OCI-LY1 (cell line): ENCODE measurements around the gene KSR1.

Experiments
- H2AFZ ChIP-seq: fragments of 200-600 bp; sonication (generic), shearing (Covaris generic); 2 replicates; pipeline ENCODE4 v1.6.0; 2014; ENCODE audit warnings: antibody characterized with exemption, mild to moderate bottlenecking, low read length
- H3F3A ChIP-seq: fragments of 200-600 bp; sonication (generic), shearing (Covaris generic); 2 replicates; pipeline ENCODE4 v1.6.0; 2014; ENCODE audit warnings: mild to moderate bottlenecking, antibody characterized with exemption, low read length, moderate library complexity; ENCODE audit not compliant: insufficient read depth
- H3K27ac ChIP-seq: fragments of 200-600 bp; sonication (generic); 2 replicates; pipeline ENCODE4 v1.5.1; 2014; ENCODE audit warnings: low read length, mixed run types, mild to moderate bottlenecking, low read depth; ENCODE audit not compliant: poor library complexity, severe bottlenecking
- H3K27me3 ChIP-seq: fragments of 200-600 bp; sonication (generic); 2 replicates; pipeline ENCODE4 v1.6.0; 2014; ENCODE audit warnings: antibody characterized with exemption, mild to moderate bottlenecking, low read length, moderate library complexity; ENCODE audit not compliant: insufficient read depth
- H3K36me3 ChIP-seq: fragments of 200-600 bp; sonication (generic); 2 replicates; pipeline ENCODE4 v1.6.1; 2014; ENCODE audit warnings: mild to moderate bottlenecking, antibody characterized with exemption, low read length, moderate library complexity, mixed read lengths; ENCODE audit not compliant: insufficient read depth
- H3K4me1 ChIP-seq: fragments of 200-600 bp; sonication (generic); 2 replicates; pipeline ENCODE4 v1.5.1; 2014; ENCODE audit warnings: mild to moderate bottlenecking, low read length, moderate library complexity; ENCODE audit not compliant: insufficient read depth, severe bottlenecking
- H3K4me2 ChIP-seq: fragments of 200-600 bp; sonication (generic), shearing (Covaris generic); 2 replicates; pipeline ENCODE4 v1.6.1; 2014; ENCODE audit warnings: low read length
- H3K4me3 ChIP-seq: fragments of 200-600 bp; sonication (generic); 2 replicates; pipeline ENCODE4 v1.5.1; 2014; ENCODE audit warnings: low read length, low read depth, mild to moderate bottlenecking, mixed read lengths; ENCODE audit not compliant: poor library complexity, severe bottlenecking
- H3K79me2 ChIP-seq: fragments of 200-600 bp; shearing (Covaris generic); 2 replicates; pipeline ENCODE4 v1.6.1; 2016; ENCODE audit warnings: mixed run types, low read length, mixed read lengths; ENCODE audit not compliant: insufficient read depth
- H3K9ac ChIP-seq: fragments of 200-600 bp; sonication (generic), shearing (Covaris generic); 2 replicates; pipeline ENCODE4 v1.6.1; 2014; ENCODE audit warnings: mild to moderate bottlenecking, low read length, mixed read lengths
- H3K9me2 ChIP-seq: fragments of 200-600 bp; sonication (generic), shearing (Covaris generic); 2 replicates; pipeline ENCODE4 v1.6.1; 2014; ENCODE audit warnings: low read depth, mild to moderate bottlenecking, low read length, mixed read lengths
- H3K9me3 ChIP-seq: fragments of 200-600 bp; shearing (Covaris generic); 2 replicates; pipeline ENCODE4 v1.6.1; 2014; ENCODE audit warnings: low read length, mixed read lengths
- H4K20me1 ChIP-seq: fragments of 200-600 bp; sonication (generic), shearing (Covaris generic); 2 replicates; pipeline ENCODE4 v1.6.0; 2016; ENCODE audit warnings: mild to moderate bottlenecking, low read length; ENCODE audit not compliant: insufficient read depth
- EZH2 ChIP-seq: fragments of 200-600 bp; sonication (generic), shearing (Covaris generic); IDR thresholded peaks from 2 replicates; pipeline ENCODE4 v1.8.0; 2017; ENCODE audit warnings: borderline replicate concordance, mixed run types, mild to moderate bottlenecking, antibody characterized with exemption, low read length, moderate library complexity, mixed read lengths
- TF ChIP-seq, protein P1 (sequence below): fragments of 200-600 bp; sonication (generic), shearing (Covaris generic); IDR thresholded peaks from 2 replicates; pipeline ENCODE4 v1.5.1; 2017; ENCODE audit warnings: mild to moderate bottlenecking, antibody characterized with exemption, low read length, moderate library complexity, mixed read lengths

Gene KSR1

DNA sequence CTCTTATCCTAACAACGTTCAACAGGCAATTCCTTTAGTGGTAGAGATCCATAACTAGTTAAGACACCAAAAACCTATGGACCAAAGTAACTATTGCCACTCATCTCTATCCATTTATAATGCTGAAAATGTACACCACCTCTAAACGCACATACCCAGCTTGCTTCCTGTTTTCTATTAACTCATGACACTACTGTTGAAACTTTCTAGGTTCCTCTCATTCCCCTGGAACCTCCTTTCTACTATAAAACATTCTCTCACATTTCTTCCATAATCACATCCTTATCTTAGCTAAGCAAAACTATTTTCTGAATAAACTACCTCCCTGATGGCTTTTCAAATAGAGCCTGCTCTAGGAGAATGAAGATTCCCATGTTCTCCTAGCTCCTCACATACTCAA, 42.9 kb upstream of the KSR1 start:
- Histone ChIP-seq H4K20me1 (no peaks in the 10 kb centered on the region), H3F3A (no peaks in the 10 kb centered on the region), H3K9me2 (no peaks in the 10 kb centered on the region), H3K27me3 (no peaks in the 10 kb centered on the region), H3K9ac (no peak overlapping the region), H3K9me3 (no peaks in the 10 kb centered on the region), H3K4me3 (no peak overlapping the region), H3K36me3 (no peaks in the 10 kb centered on the region), H3K4me2 (no peak overlapping the region), H3K4me1 (no peaks in the 10 kb centered on the region), H3K79me2 (no peaks in the 10 kb centered on the region), H3K27ac (no peak overlapping the region), H2AFZ (no peak overlapping the region)
- TF ChIP-seq, protein P1, sequence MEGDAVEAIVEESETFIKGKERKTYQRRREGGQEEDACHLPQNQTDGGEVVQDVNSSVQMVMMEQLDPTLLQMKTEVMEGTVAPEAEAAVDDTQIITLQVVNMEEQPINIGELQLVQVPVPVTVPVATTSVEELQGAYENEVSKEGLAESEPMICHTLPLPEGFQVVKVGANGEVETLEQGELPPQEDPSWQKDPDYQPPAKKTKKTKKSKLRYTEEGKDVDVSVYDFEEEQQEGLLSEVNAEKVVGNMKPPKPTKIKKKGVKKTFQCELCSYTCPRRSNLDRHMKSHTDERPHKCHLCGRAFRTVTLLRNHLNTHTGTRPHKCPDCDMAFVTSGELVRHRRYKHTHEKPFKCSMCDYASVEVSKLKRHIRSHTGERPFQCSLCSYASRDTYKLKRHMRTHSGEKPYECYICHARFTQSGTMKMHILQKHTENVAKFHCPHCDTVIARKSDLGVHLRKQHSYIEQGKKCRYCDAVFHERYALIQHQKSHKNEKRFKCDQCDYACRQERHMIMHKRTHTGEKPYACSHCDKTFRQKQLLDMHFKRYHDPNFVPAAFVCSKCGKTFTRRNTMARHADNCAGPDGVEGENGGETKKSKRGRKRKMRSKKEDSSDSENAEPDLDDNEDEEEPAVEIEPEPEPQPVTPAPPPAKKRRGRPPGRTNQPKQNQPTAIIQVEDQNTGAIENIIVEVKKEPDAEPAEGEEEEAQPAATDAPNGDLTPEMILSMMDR = no peak
- TF ChIP-seq EZH2 = no peak

DNA sequence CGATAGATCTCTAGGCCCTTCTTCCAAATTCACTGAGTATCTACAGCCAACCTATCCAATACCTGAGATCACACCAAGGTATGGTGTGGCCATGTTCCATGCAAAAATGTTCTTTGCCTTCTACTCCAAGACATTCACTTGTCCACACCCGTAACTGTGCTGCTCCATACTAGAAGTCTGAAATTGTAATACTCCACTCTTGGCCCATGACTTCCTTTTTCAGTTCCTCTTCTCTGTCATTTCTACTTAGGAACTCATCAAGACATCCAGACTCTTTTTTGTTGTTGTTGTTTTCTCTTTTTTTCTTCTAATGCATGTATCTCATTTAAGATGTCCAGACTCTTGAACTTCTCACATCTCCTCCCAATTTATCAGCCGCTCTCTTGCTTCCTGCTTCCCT, 42.5 kb upstream of the KSR1 start:
- no peaks in the 10 kb centered on the region for H3K27me3 ChIP-seq
- TF ChIP-seq, protein P1 = no peak
- no peak for TF ChIP-seq EZH2
- no peak overlapping the region for H3K27ac ChIP-seq
- H3K9me3 ChIP-seq = no peaks in the 10 kb centered on the region
- H3K4me1 ChIP-seq = no peaks in the 10 kb centered on the region
- no peak overlapping the region for H3K4me3 ChIP-seq
- no peaks in the 10 kb centered on the region for H3F3A ChIP-seq
- no peak overlapping the region for H2AFZ ChIP-seq
- no peak overlapping the region for H3K4me2 ChIP-seq
- no peaks in the 10 kb centered on the region for H3K9me2 ChIP-seq
- H3K79me2 ChIP-seq = no peaks in the 10 kb centered on the region
- H4K20me1 ChIP-seq = no peaks in the 10 kb centered on the region
- no peak overlapping the region for H3K9ac ChIP-seq
- H3K36me3 ChIP-seq = no peaks in the 10 kb centered on the region

DNA sequence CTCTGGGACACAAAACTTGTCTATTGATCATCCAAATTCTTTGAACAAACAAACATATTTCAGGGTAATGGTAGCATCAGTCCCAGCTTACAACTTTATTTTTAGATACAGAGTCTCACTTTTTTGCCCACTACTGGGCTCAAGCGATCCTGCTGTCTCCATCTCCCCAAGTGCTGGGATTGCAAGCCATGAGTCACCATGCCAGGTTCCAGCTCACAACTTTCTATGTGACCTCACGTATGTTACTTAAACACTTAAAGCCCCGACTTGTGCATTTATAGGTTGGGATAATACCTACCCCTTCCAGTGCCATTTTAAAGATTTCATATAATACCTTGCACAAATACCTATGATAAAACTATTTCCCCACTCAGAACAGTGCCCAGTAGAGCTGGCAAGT, 42.0 kb upstream of the KSR1 start:
- Histone ChIP-seq H3K27ac (no peak overlapping the region), H3K4me2 (no peak overlapping the region), H3F3A (no peaks in the 10 kb centered on the region)

More for the DNA sequence above, 42.0 kb upstream of the KSR1 start:
- Histone ChIP-seq H3K4me1 (no peaks in the 10 kb centered on the region), H3K9ac (no peak overlapping the region), H3K36me3 (no peaks in the 10 kb centered on the region), H2AFZ (no peak overlapping the region), H3K9me2 (no peaks in the 10 kb centered on the region), H3K27me3 (no peaks in the 10 kb centered on the region), H3K4me3 (no peak overlapping the region), H3K9me3 (no peaks in the 10 kb centered on the region), H4K20me1 (no peaks in the 10 kb centered on the region), H3K79me2 (no peaks in the 10 kb centered on the region)
- TF ChIP-seq, protein P1 = no peak
- no peak for TF ChIP-seq EZH2
